ENCODE measurements around the gene DPPA2. TPM values are rescaled to one million over a fixed set of nuclear protein-coding genes. Genes with fewer than 3 reads are reported as not detected.
"Not testable (repeated sequence)": the region's sequence is repeated elsewhere in the genome, so short reads cannot be mapped to it uniquely, and the experiment has no call there.

DPPA2 gene, protein sequence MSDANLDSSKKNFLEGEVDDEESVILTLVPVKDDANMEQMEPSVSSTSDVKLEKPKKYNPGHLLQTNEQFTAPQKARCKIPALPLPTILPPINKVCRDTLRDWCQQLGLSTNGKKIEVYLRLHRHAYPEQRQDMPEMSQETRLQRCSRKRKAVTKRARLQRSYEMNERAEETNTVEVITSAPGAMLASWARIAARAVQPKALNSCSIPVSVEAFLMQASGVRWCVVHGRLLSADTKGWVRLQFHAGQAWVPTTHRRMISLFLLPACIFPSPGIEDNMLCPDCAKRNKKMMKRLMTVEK
- polyA plus RNA-seq (2012; ENCODE audit: missing spikeins): not detected

DNA sequence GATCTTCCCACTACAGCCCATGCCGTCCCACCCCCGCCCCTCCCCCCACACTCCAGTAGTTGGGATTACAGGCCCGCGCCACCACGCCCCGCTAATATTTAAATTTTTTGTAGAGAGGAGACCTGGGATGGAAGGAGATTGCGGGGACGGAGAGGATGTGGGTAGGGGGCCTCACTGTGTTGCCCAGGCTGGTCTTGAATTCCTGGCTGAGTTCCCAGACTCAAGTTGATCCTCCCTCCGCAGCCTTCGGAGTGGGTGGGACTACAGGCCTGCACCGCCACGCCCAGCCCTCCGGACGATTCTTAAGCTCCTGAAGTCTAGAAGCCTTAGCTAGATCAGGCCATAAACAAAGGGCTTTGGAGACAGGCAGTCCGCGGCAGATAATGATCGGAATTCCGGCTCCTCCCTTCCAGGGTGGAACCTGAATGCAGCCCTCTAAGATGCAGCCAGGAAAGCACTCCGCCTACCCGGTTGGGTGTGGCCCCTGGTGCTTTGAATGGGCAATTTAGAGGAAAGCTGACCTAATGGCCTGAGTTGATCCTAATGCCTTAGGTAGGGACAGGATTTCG lies at the start of gene DPPA2:
Gene DPPA2, minus strand, starts transcription at position 356 of the 569 bp plus-strand sequence. CDS start 1,975 bp downstream, outside the sequence.
- no peak for FAIRE-seq
- TF ChIP-seq POLR2A (IDR thresholded peaks at IDR 0.05; ENCODE audit: low read depth, low read length) (no peak), POLR2AphosphoS5 (IDR thresholded peaks at IDR 0.05; ENCODE audit: low read depth, low read length) (no peak), TAF1 (IDR thresholded peaks at IDR 0.05; ENCODE audit: borderline replicate concordance, low read depth, low read length) (no peak)
- DNase-seq (ENCODE audit: insufficient read length): no peak

DNA sequence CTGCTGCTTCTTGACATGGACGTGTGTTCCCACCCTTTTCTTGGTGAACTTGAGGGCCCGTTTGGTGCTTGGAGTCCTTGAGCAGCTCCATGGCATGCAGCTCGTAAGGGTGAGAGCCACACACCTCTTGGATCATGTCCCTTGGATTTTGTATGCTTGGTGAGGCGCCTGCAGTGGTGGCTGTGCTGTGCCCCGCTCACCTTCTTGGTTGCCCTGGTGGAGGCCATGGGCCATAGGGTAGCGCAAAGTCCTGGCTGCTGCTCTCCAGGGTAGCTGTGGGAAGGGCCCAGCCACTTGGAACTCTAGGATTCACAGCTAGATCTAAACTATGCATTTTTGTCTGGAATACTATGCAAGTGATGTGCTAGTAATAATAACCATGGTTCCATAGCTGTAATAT lies 47.8 kb upstream of the DPPA2 start:
- FAIRE-seq (no peak), DNase-seq (ENCODE audit: insufficient read length) (no peak)
- TF ChIP-seq POLR2AphosphoS5 (IDR thresholded peaks at IDR 0.05; ENCODE audit: low read depth, low read length) (no peak), POLR2A (IDR thresholded peaks at IDR 0.05; ENCODE audit: low read depth, low read length) (no peak), TAF1 (IDR thresholded peaks at IDR 0.05; ENCODE audit: borderline replicate concordance, low read depth, low read length) (no peak)

DNA sequence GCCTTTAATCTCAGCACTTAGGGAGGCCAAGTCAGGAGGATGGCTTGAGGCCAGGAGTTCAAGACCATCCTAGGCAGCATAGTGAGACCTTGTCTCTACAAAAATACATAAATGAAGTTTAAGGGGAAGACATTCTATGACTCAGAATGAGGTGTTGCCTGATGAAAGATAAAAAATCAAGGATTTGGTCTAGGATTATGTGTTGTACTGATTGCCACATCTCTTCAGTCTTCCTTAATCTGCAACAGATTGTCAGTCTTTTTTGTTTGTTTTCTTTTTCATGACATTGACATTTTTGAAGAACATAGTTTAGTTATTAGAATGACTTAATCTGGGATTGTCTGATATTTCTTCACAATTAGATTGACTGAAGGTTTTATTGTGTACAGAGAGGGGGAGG lies 47.3 kb upstream of the DPPA2 start:
- DNase-seq (ENCODE audit: insufficient read length): no peak
- no peak for FAIRE-seq
- TF ChIP-seq TAF1 (IDR thresholded peaks at IDR 0.05; ENCODE audit: borderline replicate concordance, low read depth, low read length): no peak
- TF ChIP-seq POLR2A (IDR thresholded peaks at IDR 0.05; ENCODE audit: low read depth, low read length): no peak
- TF ChIP-seq POLR2AphosphoS5 (IDR thresholded peaks at IDR 0.05; ENCODE audit: low read depth, low read length): no peak

DNA sequence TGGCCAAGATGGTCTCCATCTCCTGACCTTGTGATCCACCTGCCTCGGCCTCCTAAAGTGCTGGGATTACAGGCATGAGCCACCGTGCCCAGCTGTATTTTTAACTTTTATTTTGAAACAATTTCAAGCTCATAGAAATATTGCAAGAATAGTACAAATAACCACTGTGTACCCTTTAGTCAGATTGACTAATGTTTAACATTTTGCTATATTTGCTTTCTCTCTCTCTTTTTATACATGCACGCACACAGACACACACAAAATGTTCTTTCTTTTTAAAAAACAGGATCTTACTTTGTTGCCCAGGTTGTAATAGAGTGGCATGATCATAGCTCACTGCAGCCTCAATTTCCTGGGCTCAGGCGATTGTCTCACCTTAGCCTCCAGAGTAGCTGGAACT lies 46.5 kb upstream of the DPPA2 start:
- DNase-seq (ENCODE audit: insufficient read length): no peak
- TF ChIP-seq TAF1 (IDR thresholded peaks at IDR 0.05; ENCODE audit: borderline replicate concordance, low read depth, low read length) (no peak), POLR2AphosphoS5 (IDR thresholded peaks at IDR 0.05; ENCODE audit: low read depth, low read length) (no peak), POLR2A (IDR thresholded peaks at IDR 0.05; ENCODE audit: low read depth, low read length) (no peak)
- no peak for FAIRE-seq

DNA sequence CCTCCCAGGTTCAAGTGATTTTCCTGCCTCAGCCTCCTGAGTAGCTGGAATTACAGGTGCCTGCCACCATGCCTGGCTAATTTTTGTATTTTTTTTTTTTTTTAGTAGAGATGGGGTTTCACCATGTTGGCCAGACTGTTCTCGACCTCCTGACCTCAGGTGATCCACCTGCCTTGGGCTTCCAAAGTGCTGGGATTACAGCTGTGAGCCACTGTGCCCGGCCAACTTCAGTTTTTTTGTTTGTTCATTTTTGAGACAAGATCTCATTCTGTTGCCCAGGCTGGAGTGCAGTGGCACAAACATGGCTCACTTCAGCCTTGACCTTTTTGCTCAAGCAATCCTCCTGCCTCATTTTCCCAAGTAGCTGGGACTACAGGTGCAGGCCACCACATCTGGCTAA lies 42.5 kb upstream of the DPPA2 start:
- FAIRE-seq; DNase-seq (ENCODE audit: insufficient read length): not testable (repeated sequence)

DNA sequence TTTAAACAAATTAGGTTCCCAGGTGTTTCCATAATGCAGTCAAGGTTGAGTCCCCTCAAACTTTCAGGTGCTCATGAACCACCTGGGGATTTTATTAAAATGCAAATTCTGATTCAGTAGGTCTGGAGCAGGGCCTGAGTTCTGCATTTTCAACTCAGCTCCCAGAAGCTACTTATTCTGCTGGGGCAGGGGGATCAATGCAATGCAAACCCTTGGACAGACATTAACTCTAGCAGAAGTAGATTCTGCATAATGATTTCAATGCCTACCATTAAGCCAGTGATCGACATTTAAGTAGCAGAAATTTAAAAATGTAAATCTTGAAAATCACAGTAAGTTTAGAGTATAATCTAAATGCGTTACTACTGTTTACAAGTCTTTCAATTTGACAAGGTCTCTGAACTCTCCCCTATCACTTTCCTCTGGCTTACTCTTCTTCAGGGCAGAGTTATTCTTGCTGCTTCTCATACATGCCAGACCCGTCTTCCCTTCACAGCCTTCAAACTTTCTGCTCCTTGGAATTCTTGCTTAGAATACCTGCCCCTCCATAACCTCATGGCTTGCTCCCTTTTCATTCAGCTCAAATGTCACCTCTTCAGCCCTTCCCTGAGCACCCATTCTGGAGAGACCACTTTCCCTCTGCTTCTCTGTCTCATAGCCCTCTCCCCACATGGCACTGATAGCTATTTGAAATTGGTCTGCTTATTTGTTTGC lies 40.3 kb upstream of the DPPA2 start:
- no peak for DNase-seq (ENCODE audit: insufficient read length)
- FAIRE-seq: no peak
- no peak for TF ChIP-seq POLR2A (IDR thresholded peaks at IDR 0.05; ENCODE audit: low read depth, low read length)
- TF ChIP-seq POLR2AphosphoS5 (IDR thresholded peaks at IDR 0.05; ENCODE audit: low read depth, low read length): no peak
- no peak for TF ChIP-seq TAF1 (IDR thresholded peaks at IDR 0.05; ENCODE audit: borderline replicate concordance, low read depth, low read length)

DNA sequence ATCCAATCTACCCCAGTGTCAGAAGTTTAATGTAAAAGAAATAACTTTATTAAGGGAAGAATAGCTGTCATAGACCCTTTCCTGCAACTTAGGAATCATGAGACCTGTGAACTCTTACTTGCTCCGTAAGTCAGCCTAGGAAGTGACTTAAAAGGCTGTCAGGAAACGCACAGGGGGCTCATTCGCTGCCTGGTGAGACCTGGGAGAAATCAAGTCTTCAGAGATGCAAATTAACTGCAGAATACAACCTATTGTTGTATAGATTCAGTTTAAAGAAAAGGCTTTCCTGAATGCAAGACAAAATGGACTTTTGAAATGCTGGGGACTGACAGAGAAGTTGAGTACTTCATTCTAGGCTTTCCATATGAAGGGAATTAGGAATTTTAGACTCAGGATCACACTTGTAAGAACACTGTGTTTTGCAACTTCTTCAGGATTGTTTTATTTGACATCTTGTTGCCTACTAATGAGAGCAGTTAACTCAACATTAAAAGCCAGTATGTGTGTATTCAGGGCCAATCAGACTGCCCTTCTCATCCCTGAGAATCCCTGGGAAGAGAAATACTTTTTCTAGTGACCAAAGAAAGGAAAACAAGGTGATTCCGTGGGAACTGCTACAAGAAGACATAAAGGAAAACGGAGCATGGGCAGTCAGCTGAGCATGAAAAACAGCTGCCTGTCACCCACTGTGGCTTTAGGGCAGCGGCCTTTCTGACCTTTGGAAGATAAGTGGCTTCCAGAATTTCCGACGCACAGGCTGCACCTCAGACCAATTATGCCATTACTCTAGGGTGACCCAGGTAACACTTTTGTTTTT lies 39.5 kb upstream of the DPPA2 start:
- no peak for TF ChIP-seq POLR2AphosphoS5 (IDR thresholded peaks at IDR 0.05; ENCODE audit: low read depth, low read length)
- no peak for TF ChIP-seq TAF1 (IDR thresholded peaks at IDR 0.05; ENCODE audit: borderline replicate concordance, low read depth, low read length)
- no peak for TF ChIP-seq POLR2A (IDR thresholded peaks at IDR 0.05; ENCODE audit: low read depth, low read length)
- DNase-seq (ENCODE audit: insufficient read length) (no peak), FAIRE-seq (no peak)

DNA sequence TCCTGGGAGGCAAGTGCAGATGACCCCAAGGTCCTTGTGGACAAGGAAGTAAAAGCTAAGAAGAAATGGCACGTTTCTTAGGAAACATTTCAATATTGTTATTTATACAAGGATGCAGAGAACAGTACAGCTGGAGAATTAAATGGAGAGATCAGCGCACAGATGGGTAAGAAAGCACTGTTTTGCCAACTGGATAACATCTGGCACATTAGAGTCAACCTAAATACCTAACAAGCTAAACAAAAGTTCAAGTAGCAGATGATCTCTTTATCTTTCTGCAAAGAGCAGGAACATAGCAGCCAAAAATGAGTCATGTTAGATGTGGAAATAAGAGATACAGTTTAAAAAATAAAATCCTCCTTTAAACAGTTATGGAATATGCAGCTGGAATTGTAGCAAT lies 36.7 kb upstream of the DPPA2 start:
- DNase-seq (ENCODE audit: insufficient read length): no peak
- no peak for TF ChIP-seq POLR2AphosphoS5 (IDR thresholded peaks at IDR 0.05; ENCODE audit: low read depth, low read length)
- FAIRE-seq: no peak

DNA sequence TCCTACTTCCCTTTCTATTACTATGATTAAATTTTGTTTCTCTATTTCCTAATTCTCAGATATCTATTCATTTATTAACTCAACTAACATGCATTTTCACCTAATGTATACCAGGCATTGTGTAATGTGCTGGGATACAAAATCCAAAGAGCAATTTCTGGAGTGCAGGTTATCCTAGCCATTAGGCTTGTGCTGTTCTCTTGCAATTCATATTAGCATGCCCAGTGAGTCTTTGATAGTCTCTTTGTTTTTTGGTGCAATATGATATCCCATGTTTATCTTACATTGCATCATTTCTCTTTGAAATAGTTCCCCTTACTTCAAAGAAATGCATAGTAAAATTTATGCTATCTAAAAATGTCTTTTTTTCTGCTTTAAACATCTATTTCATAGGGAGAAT lies 34.9 kb upstream of the DPPA2 start:
- FAIRE-seq: no peak
- TF ChIP-seq TAF1 (IDR thresholded peaks at IDR 0.05; ENCODE audit: borderline replicate concordance, low read depth, low read length) (no peak), POLR2A (IDR thresholded peaks at IDR 0.05; ENCODE audit: low read depth, low read length) (no peak), POLR2AphosphoS5 (IDR thresholded peaks at IDR 0.05; ENCODE audit: low read depth, low read length) (no peak)
- no peak for DNase-seq (ENCODE audit: insufficient read length)

DNA sequence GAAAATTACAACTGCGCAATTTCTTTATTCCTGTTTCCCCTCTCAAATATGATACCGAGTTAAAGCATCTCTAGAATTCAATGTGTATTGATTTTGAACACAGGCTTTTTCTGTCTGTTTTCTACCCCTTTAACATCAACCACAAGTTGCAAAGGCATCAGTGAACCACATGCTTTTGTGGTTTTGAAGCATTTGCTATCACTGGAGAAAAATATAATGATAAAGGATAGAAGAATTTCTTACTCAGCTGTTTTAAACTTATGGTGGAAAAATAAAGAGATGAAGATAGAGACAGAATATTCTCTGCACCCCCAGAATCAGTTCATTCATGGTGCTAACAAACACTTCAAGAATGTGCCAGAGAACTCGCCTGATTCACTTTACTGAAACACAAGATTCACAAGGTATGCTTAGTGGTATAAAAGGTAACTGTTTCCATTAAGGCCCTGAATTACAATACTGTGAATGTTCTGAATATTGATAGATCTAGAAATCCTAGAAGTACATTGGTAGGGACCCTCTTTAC lies 30.5 kb upstream of the DPPA2 start:
- DNase-seq (ENCODE audit: insufficient read length) (no peak), FAIRE-seq (no peak)
- no peak for TF ChIP-seq TAF1 (IDR thresholded peaks at IDR 0.05; ENCODE audit: borderline replicate concordance, low read depth, low read length)
- no peak for TF ChIP-seq POLR2AphosphoS5 (IDR thresholded peaks at IDR 0.05; ENCODE audit: low read depth, low read length)
- TF ChIP-seq POLR2A (IDR thresholded peaks at IDR 0.05; ENCODE audit: low read depth, low read length): no peak

DNA sequence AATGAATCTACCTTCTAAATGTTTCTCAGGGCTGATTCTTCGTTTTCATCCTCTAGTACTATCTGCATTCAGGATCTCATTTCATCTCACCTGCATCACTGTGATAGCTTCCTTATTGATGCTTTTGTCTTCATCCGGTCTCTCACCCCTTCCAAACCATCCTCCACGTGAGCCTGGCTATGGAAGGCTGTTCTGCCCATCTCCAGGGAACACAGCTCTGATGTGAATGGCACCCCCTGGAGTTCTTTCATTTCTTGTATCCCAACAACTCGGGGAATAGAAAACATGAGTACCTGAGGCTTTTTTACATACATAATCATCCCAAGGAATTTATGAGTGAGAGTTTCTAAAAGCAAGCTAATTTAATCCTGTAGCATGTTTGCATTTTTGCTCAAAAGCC lies 29.8 kb upstream of the DPPA2 start:
- FAIRE-seq: no peak
- TF ChIP-seq POLR2AphosphoS5 (IDR thresholded peaks at IDR 0.05; ENCODE audit: low read depth, low read length) (no peak), POLR2A (IDR thresholded peaks at IDR 0.05; ENCODE audit: low read depth, low read length) (no peak), TAF1 (IDR thresholded peaks at IDR 0.05; ENCODE audit: borderline replicate concordance, low read depth, low read length) (no peak)
- DNase-seq (ENCODE audit: insufficient read length): no peak
